ENCODE measurements around the gene PSG1. TPM values are rescaled to one million over a fixed set of nuclear protein-coding genes. Genes with fewer than 3 reads are reported as not detected.
"Not testable (repeated sequence)": the region's sequence is repeated elsewhere in the genome, so short reads cannot be mapped to it uniquely, and the experiment has no call there.

PSG1 gene
- total RNA-seq, 2 donors from 2014 or later = not detected

DNA sequence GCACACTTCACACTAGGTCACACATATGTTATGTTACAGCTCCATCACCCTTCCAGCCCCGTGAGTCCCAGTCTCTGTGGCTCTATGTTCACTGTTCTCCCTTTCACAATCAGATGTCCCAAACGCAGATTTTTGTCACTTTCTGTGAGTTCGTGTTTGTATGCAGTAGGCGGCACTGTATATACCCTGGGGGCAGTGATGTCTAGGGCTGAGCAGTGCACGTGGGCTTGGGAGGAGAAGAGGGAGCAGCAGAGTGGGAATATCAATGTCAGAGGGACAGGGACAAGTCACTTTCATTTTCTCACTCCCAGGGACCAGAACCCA, 22.0 kb downstream of the PSG1 start:
- DNase-seq (ENCODE audit: low spot score) = no peak
- Histone ChIP-seq H3K36me3 (no peaks in the 10 kb centered on the region), H3K4me1 (replicated peaks) (no peaks in the 10 kb centered on the region), H3K27me3 (replicated peaks; ENCODE audit: insufficient read depth) (no peaks in the 10 kb centered on the region), H3K9me3 (no peaks in the 10 kb centered on the region), H3K4me3 (no peak overlapping the region), H3K27ac (no peak overlapping the region)
- no peak for TF ChIP-seq POLR2AphosphoS5 (IDR thresholded peaks at IDR 0.05)
- TF ChIP-seq, protein P1, sequence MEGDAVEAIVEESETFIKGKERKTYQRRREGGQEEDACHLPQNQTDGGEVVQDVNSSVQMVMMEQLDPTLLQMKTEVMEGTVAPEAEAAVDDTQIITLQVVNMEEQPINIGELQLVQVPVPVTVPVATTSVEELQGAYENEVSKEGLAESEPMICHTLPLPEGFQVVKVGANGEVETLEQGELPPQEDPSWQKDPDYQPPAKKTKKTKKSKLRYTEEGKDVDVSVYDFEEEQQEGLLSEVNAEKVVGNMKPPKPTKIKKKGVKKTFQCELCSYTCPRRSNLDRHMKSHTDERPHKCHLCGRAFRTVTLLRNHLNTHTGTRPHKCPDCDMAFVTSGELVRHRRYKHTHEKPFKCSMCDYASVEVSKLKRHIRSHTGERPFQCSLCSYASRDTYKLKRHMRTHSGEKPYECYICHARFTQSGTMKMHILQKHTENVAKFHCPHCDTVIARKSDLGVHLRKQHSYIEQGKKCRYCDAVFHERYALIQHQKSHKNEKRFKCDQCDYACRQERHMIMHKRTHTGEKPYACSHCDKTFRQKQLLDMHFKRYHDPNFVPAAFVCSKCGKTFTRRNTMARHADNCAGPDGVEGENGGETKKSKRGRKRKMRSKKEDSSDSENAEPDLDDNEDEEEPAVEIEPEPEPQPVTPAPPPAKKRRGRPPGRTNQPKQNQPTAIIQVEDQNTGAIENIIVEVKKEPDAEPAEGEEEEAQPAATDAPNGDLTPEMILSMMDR (IDR thresholded peaks at IDR 0.05) = no peak
- TF ChIP-seq POLR2A (IDR thresholded peaks at IDR 0.05) = no peak
- intact Hi-C loops (cut with DNase I) = no loop called here
- 49% methylated on average over 5 of the region's 5 CpGs for WGBS

DNA sequence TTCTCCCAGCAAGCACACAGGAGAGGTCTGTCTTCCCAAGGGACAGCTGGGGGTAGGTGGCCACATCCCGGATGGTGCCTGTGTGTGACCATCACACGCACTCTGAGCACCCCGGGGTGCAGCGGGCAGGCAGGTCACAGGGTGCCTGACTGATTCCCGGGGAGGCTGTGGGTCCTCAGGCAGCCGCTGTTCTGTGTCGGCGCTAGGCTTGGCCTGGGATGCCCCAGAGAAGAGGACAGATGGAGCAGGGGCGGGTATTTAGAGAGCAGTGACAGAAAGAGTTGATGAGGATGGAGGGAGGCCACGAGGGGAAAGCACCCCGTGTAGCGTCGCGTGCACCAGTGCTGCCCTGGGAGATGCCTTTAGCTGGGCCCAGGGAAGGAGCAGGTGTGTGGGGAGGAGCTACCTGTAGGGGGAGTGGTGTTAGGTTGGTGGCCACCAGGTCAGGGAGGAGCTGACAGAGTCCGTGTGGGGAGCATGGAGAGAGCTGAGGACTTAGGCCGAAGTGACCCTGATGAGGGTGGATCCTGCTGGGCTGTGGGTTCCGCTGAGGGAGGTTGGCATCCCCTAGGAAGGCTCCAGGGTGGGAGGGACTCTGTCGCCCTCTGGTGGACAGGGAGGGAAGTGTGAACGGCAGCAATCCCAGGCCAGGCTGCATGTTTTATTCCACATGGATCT, 22.5 kb downstream of the PSG1 start:
- H3K36me3 ChIP-seq; DNase-seq (ENCODE audit: low spot score); H3K4me1 ChIP-seq (replicated peaks); H3K9me3 ChIP-seq; H3K4me3 ChIP-seq; H3K27me3 ChIP-seq (replicated peaks; ENCODE audit: insufficient read depth); intact Hi-C loops (cut with DNase I); H3K27ac ChIP-seq: not testable (repeated sequence)
- WGBS = 74% methylated on average over 18 of the region's 19 CpGs

DNA sequence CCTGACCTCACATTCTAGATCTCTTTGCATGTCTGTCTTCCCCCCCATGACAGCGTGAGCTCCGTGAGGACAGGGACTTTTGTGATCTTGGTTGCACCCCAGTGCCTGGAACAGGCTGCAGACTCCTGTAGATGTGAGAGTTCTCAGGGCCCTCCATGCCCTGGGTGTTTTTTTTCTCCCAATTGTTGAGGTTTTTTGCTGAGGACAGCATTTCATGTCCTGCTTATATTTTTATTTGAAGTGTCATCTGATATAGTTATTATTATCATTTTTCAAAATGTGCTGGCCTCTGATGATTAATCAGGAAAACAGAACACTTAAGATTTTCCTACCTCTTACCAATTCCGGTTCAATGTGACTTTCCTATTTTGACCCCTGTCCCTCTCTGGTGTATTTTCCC, 24.8 kb downstream of the PSG1 start:
- DNase-seq (ENCODE audit: low spot score); H3K27ac ChIP-seq; intact Hi-C loops (cut with DNase I); H3K36me3 ChIP-seq; H3K27me3 ChIP-seq (replicated peaks; ENCODE audit: insufficient read depth); H3K4me1 ChIP-seq (replicated peaks); H3K4me3 ChIP-seq; H3K9me3 ChIP-seq: not testable (repeated sequence)
- WGBS = 96% methylated on average over 3 of the region's 3 CpGs

DNA sequence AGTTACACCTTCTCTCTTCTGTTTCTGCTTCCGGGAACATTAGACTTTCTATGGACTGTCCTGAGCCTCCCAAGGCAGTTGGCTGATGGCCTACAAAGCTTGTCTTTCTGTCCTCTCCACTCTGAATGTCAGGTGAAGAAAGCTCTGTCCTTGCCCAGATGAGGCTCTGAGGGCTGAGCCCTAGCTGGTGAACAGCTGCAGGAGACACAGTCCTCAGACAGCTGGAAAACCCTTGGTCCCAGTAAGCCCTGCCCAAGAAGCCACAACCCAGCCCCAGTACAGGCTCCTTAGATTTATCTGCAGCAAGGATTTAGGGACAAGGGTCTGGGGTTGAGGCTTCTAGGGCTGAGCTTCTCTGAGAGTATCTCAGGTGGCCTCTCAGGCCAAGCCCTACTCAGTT, 26.3 kb downstream of the PSG1 start:
- WGBS = 81% methylated on average over 1 of the region's 1 CpG
- H3K36me3 ChIP-seq; DNase-seq (ENCODE audit: low spot score); H3K4me1 ChIP-seq (replicated peaks); H3K4me3 ChIP-seq; H3K27me3 ChIP-seq (replicated peaks; ENCODE audit: insufficient read depth); intact Hi-C loops (cut with DNase I); H3K27ac ChIP-seq; H3K9me3 ChIP-seq: not testable (repeated sequence)

DNA sequence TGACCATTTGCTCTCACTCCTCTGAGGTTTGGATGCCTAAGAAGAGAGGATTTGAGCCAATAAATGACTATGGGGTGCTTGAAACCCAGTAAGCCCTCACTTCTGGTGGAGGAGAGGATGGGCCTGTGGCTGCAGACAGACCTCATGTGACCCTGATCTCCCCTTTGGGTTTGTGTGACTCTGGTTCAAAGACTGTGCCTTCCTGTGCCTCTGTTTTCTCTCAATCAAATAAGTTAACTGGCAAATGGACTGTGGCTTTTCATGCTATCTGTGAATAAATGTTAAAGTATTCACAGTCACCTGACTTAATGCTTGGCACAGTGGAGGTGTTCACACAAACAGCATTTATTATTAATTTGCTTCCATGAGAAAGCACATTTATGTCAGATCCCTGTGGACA, 26.7 kb downstream of the PSG1 start:
- H3K4me3 ChIP-seq; H3K27ac ChIP-seq; H3K27me3 ChIP-seq (replicated peaks; ENCODE audit: insufficient read depth); DNase-seq (ENCODE audit: low spot score); H3K9me3 ChIP-seq; H3K4me1 ChIP-seq (replicated peaks); intact Hi-C loops (cut with DNase I); H3K36me3 ChIP-seq: not testable (repeated sequence)

DNA sequence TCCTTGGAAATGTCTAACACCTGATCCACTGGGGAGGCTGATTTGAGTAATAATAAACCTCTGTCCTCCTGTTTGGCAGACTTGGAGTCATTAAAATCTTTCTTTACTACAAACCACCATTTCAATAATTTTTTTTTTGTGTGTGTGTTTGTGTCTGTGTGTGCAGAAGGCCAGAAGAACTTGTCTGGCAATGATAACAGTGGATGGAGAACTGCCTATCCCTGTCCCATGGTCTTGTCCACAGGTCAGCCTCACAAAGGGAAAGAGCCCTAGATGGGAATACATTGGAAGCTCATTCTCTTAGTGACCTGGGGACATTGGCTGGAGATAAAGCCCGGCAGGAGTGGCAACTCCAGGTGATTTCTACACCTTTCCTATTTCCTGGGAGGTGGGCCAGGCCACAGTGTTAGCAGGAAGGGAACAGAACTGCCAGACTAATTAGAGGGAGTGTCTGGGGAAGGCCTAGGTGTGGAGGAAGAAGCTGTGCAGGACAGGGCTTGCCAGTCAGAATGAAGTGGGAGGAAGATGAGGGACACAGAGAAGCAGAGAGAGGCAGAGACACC, 27.7 kb downstream of the PSG1 start:
- whole genome bisulfite sequencing = 55% methylated on average over 1 of the region's 1 CpG
- H3K9me3 ChIP-seq; H3K27me3 ChIP-seq (replicated peaks; ENCODE audit: insufficient read depth); intact Hi-C loops (cut with DNase I); DNase-seq (ENCODE audit: low spot score); H3K36me3 ChIP-seq; H3K27ac ChIP-seq; H3K4me3 ChIP-seq; H3K4me1 ChIP-seq (replicated peaks): not testable (repeated sequence)

DNA sequence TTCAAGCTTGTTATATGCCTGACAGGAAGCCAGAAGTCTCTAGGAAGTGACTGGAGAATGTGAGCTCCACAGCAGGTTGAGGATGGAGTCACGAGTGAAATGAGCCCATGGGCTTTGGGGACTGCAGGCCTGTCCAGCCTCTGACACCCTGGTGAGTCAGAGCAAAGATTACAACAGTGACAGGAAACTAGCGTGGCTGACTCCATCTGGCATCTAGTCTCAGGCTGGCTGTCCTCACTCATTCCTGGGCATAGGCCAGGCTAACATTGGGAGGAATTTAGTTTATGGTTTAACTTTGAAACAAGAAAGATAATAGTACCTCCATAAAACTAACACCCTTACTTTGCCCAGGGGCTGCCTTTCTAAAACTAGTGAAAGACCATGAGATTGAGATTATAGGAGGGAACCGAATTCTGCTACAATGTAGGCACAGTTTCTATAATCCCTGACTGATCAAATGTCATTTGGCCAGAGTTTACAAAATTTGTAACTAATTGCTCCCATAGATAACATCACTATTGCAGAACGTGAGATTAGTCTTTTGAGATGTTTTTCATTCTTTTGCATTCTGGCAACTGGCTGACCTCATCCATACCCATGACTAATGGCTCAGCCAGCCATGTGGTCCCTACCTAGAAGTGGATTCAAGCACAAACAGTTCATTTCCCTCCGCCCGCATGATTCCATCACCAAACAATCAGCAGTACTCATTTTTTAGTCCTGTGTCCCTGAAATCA, 28.4 kb downstream of the PSG1 start:
- Histone ChIP-seq H3K9me3 (no peaks in the 10 kb centered on the region), H3K27ac (no peak overlapping the region), H3K4me3 (no peak overlapping the region), H3K4me1 (replicated peaks) (no peaks in the 10 kb centered on the region), H3K27me3 (replicated peaks; ENCODE audit: insufficient read depth) (no peaks in the 10 kb centered on the region), H3K36me3 (no peaks in the 10 kb centered on the region)
- TF ChIP-seq, protein P1 (IDR thresholded peaks at IDR 0.05) = no peak
- TF ChIP-seq POLR2AphosphoS5 (IDR thresholded peaks at IDR 0.05) = no peak
- no peak for TF ChIP-seq POLR2A (IDR thresholded peaks at IDR 0.05)
- DNase-seq (ENCODE audit: low spot score) = no peak
- 42% methylated on average over 6 of the region's 6 CpGs for WGBS
- intact Hi-C loops (cut with DNase I) = no loop called here

Measured in prostate gland (tissue), 2 donors.